Body of pancreas (tissue), 4 donors: ENCODE data around the gene JAGN1. TPM values are rescaled to one million over a fixed set of nuclear protein-coding genes. Genes with fewer than 3 reads are reported as not detected.
A peak's percentile ranks its signal among the peaks of the same experiment; 100 is the strongest.
"Not testable (repeated sequence)": the region's sequence is repeated elsewhere in the genome, so short reads cannot be mapped to it uniquely, and the experiment has no call there.

Experiments
- ATAC-seq: fragments of 150-250 bp; one replicate; pipeline ENCODE4 v1.9.1; 2016
- DNase-seq, 4 donors: peaks; one replicate each; pipeline ENCODE4 v3.0.0-alpha.2; 2019
- H3K27ac ChIP-seq, 4 donors: fragments of 200-600 bp; sonication (generic); 1 replicate in 3 of 4; 2 replicates in 1 of 4; pipeline versions ENCODE4 v1.5.1 to v1.6.1; 2016 to 2019; ENCODE audit warnings: mild to moderate bottlenecking in 1 of 4, mixed read lengths in 1 of 4, moderate library complexity in 1 of 4
- H3K27me3 ChIP-seq, 2 donors: fragments of 200-600 bp; sonication (generic); one replicate each; pipeline ENCODE4 v1.6.0; 2016; ENCODE audit warnings: mild to moderate bottlenecking in 1 of 2
- H3K36me3 ChIP-seq, 2 donors: fragments of 200-600 bp; sonication (generic); replicated peaks in 1 of 2; 2 replicates each; pipeline ENCODE4 v1.5.1; 2016; ENCODE audit warnings: low read depth in 2 of 2; ENCODE audit not compliant: insufficient read depth in 1 of 2
- H3K4me1 ChIP-seq: fragments of 200-600 bp; sonication (generic); one replicate; pipeline ENCODE4 v1.6.0; 2016
- H3K4me3 ChIP-seq, 2 donors: fragments of 200-600 bp; sonication (generic); 1 replicate in 1 of 2; 2 replicates in 1 of 2; pipeline ENCODE4 v1.5.1; 2016 to 2019
- H3K9me3 ChIP-seq, 3 donors: fragments of 200-600 bp; sonication (generic); 1 replicate in 2 of 3; 2 replicates in 1 of 3; pipeline ENCODE4 v1.5.1; 2016
- CTCF ChIP-seq, 7 experiments: fragments of 450-650 bp in 4 of 7; fragments of 200-600 bp in 3 of 7; sonication (generic) in 3 of 7; IDR thresholded peaks; one replicate each; pipeline ENCODE4 v1.5.1; 2016 to 2019; ENCODE audit warnings: antibody characterized with exemption in 7 of 7
- POLR2A ChIP-seq, 3 donors: fragments of 450-650 bp; IDR thresholded peaks; one replicate each; pipeline ENCODE4 v1.6.1; 2016; ENCODE audit warnings: antibody characterized with exemption in 3 of 3, mild to moderate bottlenecking in 2 of 3
- WGBS, 2 donors: methylation state at CpG; one replicate each; pipeline ENCODE4 v1.1.5; 2017; 5-methylcytosine and 5-hydroxymethylcytosine counted together
- intact Hi-C: fragments of 100-400 bp; cut with DNase I; formaldehyde crosslinking; loops from one replicate; pipeline ENCODE4 v1.15.1; 2023
- total RNA-seq, 2 donors: library from RNA; depleted of rRNA; stranded (reverse); fragments of >200 nt; gene quantifications; one replicate each; pipeline ENCODE4 v1.1.0, GENCODE V29; 2016

Gene JAGN1
- total RNA-seq, 2 donors from 2014 or later = 5.6 to 19.7 TPM

- H3K9me3 ChIP-seq = no peaks in the 10 kb centered on the region
- H3K27me3 ChIP-seq = no peaks in the 10 kb centered on the region
- WGBS, 2 donors = 65 to 95% methylated on average over 5 to 20 of the region's 22 CpGs
- intact Hi-C loops = no loop called here
- H3K27ac ChIP-seq = peak overlapping the region in 1 of 4 donors; percentile 9
- H3K36me3 ChIP-seq = no peaks in the 10 kb centered on the region
- no peak for TF ChIP-seq POLR2A (IDR thresholded peaks at IDR 0.05)
- TF ChIP-seq CTCF (IDR thresholded peaks at IDR 0.05) = no peak
- ATAC-seq (no peak), DNase-seq (no peak)
- H3K4me3 ChIP-seq = peak overlapping the region in 1 of 2 donors; percentile 17
- peaks cover 7% of the 10 kb centered on the region for H3K4me1 ChIP-seq
Measured at GRCh38 chr3:9863058-9863772, 27.2 kb upstream of the JAGN1 start.

GRCh38 chr3:9864200-9864927 is 26.0 kb upstream of the JAGN1 start:
- WGBS, 2 donors = 63 to 78% methylated on average over 13 to 16 of the region's 16 CpGs
- no peak overlapping the region for H3K4me3 ChIP-seq
- no peak overlapping the region for H3K27ac ChIP-seq
- TF ChIP-seq POLR2A (IDR thresholded peaks at IDR 0.05) = no peak
- no peak for TF ChIP-seq CTCF (IDR thresholded peaks at IDR 0.05)
- H3K27me3 ChIP-seq = no peaks in the 10 kb centered on the region
- no peaks in the 10 kb centered on the region for H3K9me3 ChIP-seq
- ATAC-seq (no peak), DNase-seq (peak; percentile 21 to 57 (median 40))
- H3K36me3 ChIP-seq = no peaks in the 10 kb centered on the region
- H3K4me1 ChIP-seq = peaks cover 7% of the 10 kb centered on the region
- intact Hi-C loops = no loop called here

- H3K4me1 ChIP-seq, H3K4me3 ChIP-seq, intact Hi-C loops: not testable (repeated sequence)
Measured at GRCh38 chr3:9865125-9865637, 25.2 kb upstream of the JAGN1 start.

GRCh38 chr3:9866639-9867038 is 23.8 kb upstream of the JAGN1 start:
- intact Hi-C loops = no loop called here
- ATAC-seq = no peak
- no peaks in the 10 kb centered on the region for H3K27me3 ChIP-seq
- WGBS, 2 donors = 80 to 91% methylated on average over 8 of the region's 8 CpGs
- no peak for DNase-seq
- H3K36me3 ChIP-seq = no peaks in the 10 kb centered on the region
- H3K4me1 ChIP-seq = peaks cover 7% of the 10 kb centered on the region
- TF ChIP-seq POLR2A (IDR thresholded peaks at IDR 0.05) (no peak), CTCF (IDR thresholded peaks at IDR 0.05) (no peak)
- no peak overlapping the region for H3K27ac ChIP-seq
- H3K4me3 ChIP-seq = no peak overlapping the region
- H3K9me3 ChIP-seq = no peaks in the 10 kb centered on the region

More at GRCh38 chr3:9865125-9865637, 25.2 kb upstream of the JAGN1 start:
- H3K27ac ChIP-seq, DNase-seq, ATAC-seq, H3K27me3 ChIP-seq, H3K9me3 ChIP-seq, H3K36me3 ChIP-seq: not testable (repeated sequence)
- 85 to 87% methylated on average over 9 to 10 of the region's 10 CpGs for WGBS, 2 donors

- TF ChIP-seq POLR2A (IDR thresholded peaks at IDR 0.05) (no peak), CTCF (IDR thresholded peaks at IDR 0.05) (no peak)
- ATAC-seq (no peak), DNase-seq (no peak)
- 89 to 90% methylated on average over 9 to 12 of the region's 12 CpGs for WGBS, 2 donors
- no peak overlapping the region for H3K4me3 ChIP-seq
- no peak overlapping the region for H3K27ac ChIP-seq
- no peaks in the 10 kb centered on the region for H3K27me3 ChIP-seq
- peaks cover 7% of the 10 kb centered on the region for H3K4me1 ChIP-seq
- intact Hi-C loops = no loop called here
- H3K36me3 ChIP-seq = no peaks in the 10 kb centered on the region
- no peaks in the 10 kb centered on the region for H3K9me3 ChIP-seq
Measured at GRCh38 chr3:9867106-9867505, 23.3 kb upstream of the JAGN1 start.
